ENCODE results near the gene ZNF362. TPM values are rescaled to one million over a fixed set of nuclear protein-coding genes. Genes with fewer than 3 reads are reported as not detected.

The ZNF362 gene
- total and polyA plus RNA-seq, 2 of the 13 experiments (the other 11 are each of a cell fraction or from before 2014, with no cell fraction given): 8.3 to 14.2 TPM

- TF ChIP-seq MBNL3 (CRISPR knock-in tag; conservative IDR thresholded peaks at IDR 0.05) (no peak), MTF1 (CRISPR knock-in tag; IDR thresholded peaks at IDR 0.05) (no peak), SNAPC2 (CRISPR knock-in tag; IDR thresholded peaks at IDR 0.05) (no peak), MED8 (CRISPR knock-in tag; IDR thresholded peaks at IDR 0.05; ENCODE audit: insufficient replicate concordance) (no peak), THAP7 (CRISPR knock-in tag; IDR thresholded peaks at IDR 0.05) (no peak), NAIF1 (CRISPR knock-in tag; IDR thresholded peaks at IDR 0.05; ENCODE audit: borderline replicate concordance) (no peak), MYPOP (CRISPR knock-in tag; IDR thresholded peaks at IDR 0.05) (peak; percentile 82), RFXAP (CRISPR knock-in tag; IDR thresholded peaks at IDR 0.05; ENCODE audit: borderline replicate concordance) (no peak), YEATS4 (CRISPR knock-in tag; IDR thresholded peaks at IDR 0.05; ENCODE audit: borderline replicate concordance) (peak; percentile 23; the same call in 1 of the 2 replicates), JUN (CRISPR knock-in tag; IDR thresholded peaks at IDR 0.05) (no peak), AGO1 (IDR thresholded peaks at IDR 0.05; ENCODE audit: low read depth, low read length, poor library complexity, severe bottlenecking) (peak; percentile 75), ZNF441 (CRISPR knock-in tag; IDR thresholded peaks at IDR 0.05; ENCODE audit: borderline replicate concordance) (no peak), ZNF124 (CRISPR knock-in tag; IDR thresholded peaks at IDR 0.05) (no peak), ZNF687 (CRISPR knock-in tag; IDR thresholded peaks at IDR 0.05) (peak; percentile 73), LRRFIP1 (CRISPR knock-in tag; conservative IDR thresholded peaks at IDR 0.05) (no peak), HDAC1 (CRISPR knock-in tag; IDR thresholded peaks at IDR 0.05) (no peak), HBP1 (CRISPR knock-in tag; IDR thresholded peaks at IDR 0.05; ENCODE audit: low read depth) (0 out of 2 replicates have a peak, but pooled peaks have one; percentile 45)
These were observed 708 bp upstream of the ZNF362 start (continued) for GRCh38 chr1:33255347-33256220.

Data from HepG2 (cell line).